ENCODE results near the gene CACNG6. TPM values are rescaled to one million over a fixed set of nuclear protein-coding genes. Genes with fewer than 3 reads are reported as not detected.
A peak's percentile ranks its signal among the peaks of the same experiment; 100 is the strongest.

CACNG6 gene
- total RNA-seq, 1 experiment from 2014 or later, result not detected

- H3K4me2 ChIP-seq (ENCODE audit: low read length), result no peak overlapping the region
- no peak overlapping the region for H3K27ac ChIP-seq (ENCODE audit: low read length)
- H4K20me1 ChIP-seq (ENCODE audit: low read length), result no peaks in the 10 kb centered on the region
- H3K79me2 ChIP-seq (ENCODE audit: low read length), result no peaks in the 10 kb centered on the region
- no peak overlapping the region for H3K9ac ChIP-seq (ENCODE audit: low read length)
- H3K4me1 ChIP-seq (ENCODE audit: insufficient read depth, low read length), result peaks cover 5% of the 10 kb centered on the region; the same call in 1 of the 2 replicates
- no peak overlapping the region for H2AFZ ChIP-seq (ENCODE audit: low read length)
- ChIA-PET POLR2A (ENCODE audit: unreplicated experiment) (no interaction called here), CTCF (no interaction called here)
- no peaks in the 10 kb centered on the region for H3K9me3 ChIP-seq (ENCODE audit: low read length)
- DNase-seq (peak; percentile 41), ATAC-seq (no peak; the same call in 1 of the 2 replicates)
- BruUV-seq (replicated peaks), result no TSS peak
- no peaks in the 10 kb centered on the region for H3K9me2 ChIP-seq (replicated peaks; ENCODE audit: low read length)
- H3K36me3 ChIP-seq (ENCODE audit: low read depth, low read length), result no peaks in the 10 kb centered on the region
- H3K4me3 ChIP-seq (ENCODE audit: low read length), result no peak overlapping the region
- intact Hi-C loops (cut with micrococcal nuclease), result no loop called here
- H3K27me3 ChIP-seq (ENCODE audit: low read length), result peaks cover 73% of the 10 kb centered on the region
- no peaks in the 10 kb centered on the region for H3F3A ChIP-seq (ENCODE audit: low read length, unreplicated experiment)
- no peak for TF ChIP-seq EZH2phosphoT487 (IDR thresholded peaks at IDR 0.05; ENCODE audit: borderline replicate concordance, low read length)
- TF ChIP-seq EZH2 (IDR thresholded peaks at IDR 0.05; ENCODE audit: low read length, unreplicated experiment), result peak; percentile 35
- TF ChIP-seq CTCF (conservative IDR thresholded peaks at IDR 0.05; ENCODE audit: low read depth, low read length), result no peak
These were observed 33.8 kb upstream of the CACNG6 start for GRCh38 chr19:53957448-53958167.

GRCh38 chr19:53958168-53958571 lies 33.3 kb upstream of the CACNG6 start:
- intact Hi-C loops (cut with micrococcal nuclease), result no loop called here
- Histone ChIP-seq H3K4me2 (ENCODE audit: low read length) (no peak overlapping the region), H3K36me3 (ENCODE audit: low read depth, low read length) (no peaks in the 10 kb centered on the region), H3K4me3 (ENCODE audit: low read length) (no peak overlapping the region), H3K9ac (ENCODE audit: low read length) (no peak overlapping the region), H3K4me1 (ENCODE audit: insufficient read depth, low read length) (peaks cover 5% of the 10 kb centered on the region; the same call in 1 of the 2 replicates), H4K20me1 (ENCODE audit: low read length) (no peaks in the 10 kb centered on the region), H3K9me2 (replicated peaks; ENCODE audit: low read length) (no peaks in the 10 kb centered on the region), H3K27me3 (ENCODE audit: low read length) (peaks cover 74% of the 10 kb centered on the region), H2AFZ (ENCODE audit: low read length) (no peak overlapping the region), H3K27ac (ENCODE audit: low read length) (no peak overlapping the region), H3F3A (ENCODE audit: low read length, unreplicated experiment) (no peaks in the 10 kb centered on the region), H3K79me2 (ENCODE audit: low read length) (no peaks in the 10 kb centered on the region), H3K9me3 (ENCODE audit: low read length) (no peaks in the 10 kb centered on the region)
- ATAC-seq (no peak), DNase-seq (no peak)
- no TSS peak for BruUV-seq (replicated peaks)
- POLR2A ChIA-PET (ENCODE audit: unreplicated experiment), result no interaction called here
- CTCF ChIA-PET, result no interaction called here
- TF ChIP-seq CTCF (conservative IDR thresholded peaks at IDR 0.05; ENCODE audit: low read depth, low read length) (no peak), EZH2phosphoT487 (IDR thresholded peaks at IDR 0.05; ENCODE audit: borderline replicate concordance, low read length) (no peak), EZH2 (IDR thresholded peaks at IDR 0.05; ENCODE audit: low read length, unreplicated experiment) (no peak)
